ENCODE data around the gene CAMK1D.

Gene CAMK1D

DNA sequence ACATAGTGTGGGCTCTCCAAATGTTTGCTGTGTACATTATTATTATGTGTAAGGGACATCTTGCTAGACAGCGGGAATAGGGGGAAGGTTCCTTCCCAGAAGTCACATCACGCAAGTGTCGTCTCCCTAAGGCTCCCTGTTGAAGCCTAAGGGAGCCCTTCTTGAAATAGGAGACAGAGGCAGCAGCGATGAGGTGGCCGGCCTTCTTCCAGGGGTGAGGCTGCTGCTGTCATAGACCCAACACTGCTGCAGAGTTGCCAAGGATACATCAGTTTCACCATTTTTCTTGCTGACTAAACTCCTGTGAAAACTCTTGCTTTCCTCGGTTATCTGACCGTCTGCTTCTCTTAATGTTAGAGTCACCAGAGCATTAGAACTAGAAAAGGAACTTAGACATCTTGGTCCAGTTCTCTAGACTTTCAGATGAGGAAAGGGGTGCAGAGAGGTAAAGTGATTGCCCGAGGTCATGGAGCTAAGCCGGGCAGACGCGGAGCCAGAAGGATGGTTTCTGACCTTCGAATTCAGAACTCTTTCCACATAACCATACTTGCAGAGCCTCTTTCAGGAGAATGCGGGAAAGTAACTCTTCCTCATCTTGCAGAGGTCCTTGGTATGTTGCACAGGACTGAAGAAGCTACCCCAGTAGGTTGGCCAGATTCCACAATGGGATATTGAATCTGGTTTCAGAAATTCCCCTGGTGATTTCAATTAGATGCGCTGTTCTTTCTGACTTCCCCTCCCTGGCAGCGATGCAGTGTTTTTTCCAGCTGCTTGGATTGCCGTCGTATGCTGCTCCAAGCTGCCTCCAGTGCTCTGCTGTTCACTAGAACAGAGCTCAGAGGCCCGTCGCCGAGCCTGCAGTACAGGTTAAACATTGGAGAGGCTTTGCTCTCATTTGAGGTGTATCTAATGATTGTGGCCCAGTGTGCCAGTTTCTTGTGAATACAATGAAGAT lies 217.1 kb downstream of the CAMK1D start:
- peak; percentile 69 for DNase-seq

DNA sequence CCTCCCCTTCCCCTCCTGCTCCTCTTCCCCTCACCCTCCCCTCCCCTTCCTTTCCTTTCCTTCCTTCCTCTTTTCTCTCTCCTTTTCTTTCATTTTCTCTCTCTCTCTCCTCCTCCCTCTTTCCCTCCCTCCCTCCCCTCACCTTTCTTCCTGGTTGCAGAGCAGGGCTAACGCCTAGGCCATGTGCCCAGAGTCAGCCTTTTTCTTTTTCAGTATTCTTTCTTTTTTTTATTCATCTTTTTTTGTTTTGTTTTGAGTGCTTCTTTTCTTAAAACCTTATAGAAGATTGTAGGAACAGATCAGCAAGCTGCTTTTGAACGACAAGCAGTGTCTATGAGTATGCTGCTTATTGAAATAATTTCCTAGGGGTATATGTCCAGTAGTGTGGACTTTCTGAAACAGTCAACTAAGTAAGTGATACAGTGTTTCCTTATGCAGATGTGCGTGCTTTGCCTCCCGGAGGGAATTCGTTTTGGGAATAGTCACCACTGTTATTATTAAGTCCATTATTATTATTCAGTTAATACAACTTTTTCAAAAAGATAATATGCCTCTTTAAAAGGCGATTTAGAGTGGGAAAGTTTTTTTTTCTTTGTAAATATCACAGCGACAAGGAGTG lies 219.2 kb downstream of the CAMK1D start:
- DNase-seq = no peak

DNA sequence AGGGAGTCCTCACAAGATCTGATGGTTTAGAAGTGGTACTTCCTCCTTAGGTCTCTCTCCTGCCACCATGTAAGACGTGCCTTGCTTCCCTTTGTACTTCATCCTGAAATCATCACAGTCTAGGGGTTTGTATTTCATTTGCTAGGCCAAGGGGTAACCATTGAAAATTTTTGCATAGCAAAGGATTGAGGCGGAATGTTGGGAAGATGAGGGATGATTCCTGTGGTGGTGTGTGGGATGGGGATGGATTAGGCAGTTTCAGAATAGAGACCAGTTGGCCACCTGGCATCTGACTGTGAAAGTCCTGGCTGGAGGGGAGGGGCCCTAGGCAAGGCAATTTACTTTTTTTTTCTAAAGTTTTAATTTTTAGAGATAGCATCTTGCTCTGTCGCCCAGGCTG lies 222.9 kb downstream of the CAMK1D start:
- no peak for DNase-seq

DNA sequence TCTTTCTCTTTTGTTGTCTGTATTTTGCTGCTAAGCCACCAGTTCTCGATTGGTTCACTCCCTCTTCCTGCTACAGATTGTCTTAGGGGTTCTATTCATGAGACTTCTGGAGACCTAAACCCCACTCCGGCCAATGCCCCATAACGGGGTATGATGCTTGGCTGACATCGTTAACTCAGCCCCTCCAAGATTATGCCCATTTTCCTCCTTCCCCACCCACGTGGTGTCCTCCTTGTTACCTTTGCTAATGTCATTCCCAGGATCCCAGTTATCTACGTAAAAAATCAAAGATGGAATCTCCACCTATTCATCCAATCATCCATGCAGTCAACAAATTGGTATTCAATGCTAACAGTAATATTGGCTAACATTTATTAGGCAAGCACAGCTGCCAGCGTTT lies 228.3 kb downstream of the CAMK1D start:
- no peak for DNase-seq

DNA sequence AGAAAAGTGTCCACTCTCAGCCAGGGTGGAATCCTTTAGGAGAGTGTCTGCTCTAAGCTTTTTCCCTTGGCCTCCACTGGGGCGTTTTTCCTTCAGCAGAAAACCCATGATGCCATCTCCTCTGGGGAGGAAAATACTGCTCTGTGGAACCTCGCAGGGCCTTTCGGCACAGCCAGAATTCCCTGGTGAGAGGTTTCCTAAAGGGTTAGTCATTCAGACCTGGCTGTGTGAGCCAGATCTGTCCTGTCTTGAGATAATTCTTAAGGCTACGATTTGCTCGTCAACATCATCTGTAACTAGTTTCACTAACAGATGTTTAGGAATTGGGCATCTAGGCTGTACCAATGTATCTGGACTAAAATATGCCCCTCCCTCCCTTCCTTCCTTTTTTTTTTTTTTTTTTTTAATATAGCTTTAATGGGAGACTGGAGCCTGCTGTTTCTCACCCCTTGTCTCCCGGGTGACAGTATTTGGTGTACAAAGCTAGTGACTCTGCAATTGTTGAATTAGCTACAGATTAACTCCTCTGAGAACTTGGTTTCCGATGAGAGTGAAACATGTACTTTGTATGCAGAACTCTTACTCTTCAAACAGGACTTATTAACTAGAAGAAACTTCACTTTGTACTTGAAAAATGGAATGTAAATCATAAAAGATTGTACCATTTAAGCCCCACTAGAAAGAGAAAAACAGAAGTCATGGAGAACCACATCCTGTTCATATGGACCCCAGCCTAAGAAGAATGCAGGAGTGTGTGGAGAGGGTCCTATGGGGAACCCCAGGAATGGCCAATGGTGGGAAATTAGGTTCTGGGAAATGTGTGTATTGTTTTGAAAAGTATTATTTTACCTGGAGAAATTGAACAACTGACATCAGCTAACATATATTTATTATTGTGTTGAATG lies 230.9 kb downstream of the CAMK1D start:
- DNase-seq = peak; percentile 16

DNA sequence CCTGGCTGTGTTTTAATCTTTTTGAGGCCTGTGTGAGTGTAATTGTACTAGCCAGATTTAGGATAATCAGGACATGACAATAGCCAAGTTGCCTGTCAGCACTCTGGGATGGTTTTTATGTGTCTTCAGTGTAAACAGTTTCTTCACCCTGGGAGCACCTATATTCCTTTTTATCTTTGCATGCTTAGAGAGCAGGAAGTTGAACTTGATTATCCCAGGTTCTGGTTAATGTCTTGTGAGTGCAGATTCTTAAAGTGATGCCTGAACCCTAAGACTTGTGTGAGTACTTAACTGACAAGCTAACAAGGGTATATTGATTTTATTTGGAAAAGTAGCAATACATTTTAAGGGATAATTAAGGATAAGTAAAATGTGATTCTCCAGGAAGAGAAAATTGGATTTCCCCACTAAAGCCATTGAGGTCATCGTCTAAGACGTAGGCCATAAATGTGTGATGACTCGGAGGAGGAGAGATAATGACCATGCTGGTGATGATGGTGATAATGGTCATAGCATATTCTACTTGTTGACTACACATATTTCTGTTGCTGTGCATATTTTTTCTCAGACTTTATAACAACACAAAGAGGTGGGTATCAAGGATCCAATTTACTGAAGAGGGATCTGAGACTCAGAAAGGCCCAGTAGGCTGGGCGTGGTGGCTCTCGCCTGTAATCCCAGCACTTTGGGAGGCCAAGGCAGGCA lies 234.7 kb downstream of the CAMK1D start:
- DNase-seq = no peak

DNA sequence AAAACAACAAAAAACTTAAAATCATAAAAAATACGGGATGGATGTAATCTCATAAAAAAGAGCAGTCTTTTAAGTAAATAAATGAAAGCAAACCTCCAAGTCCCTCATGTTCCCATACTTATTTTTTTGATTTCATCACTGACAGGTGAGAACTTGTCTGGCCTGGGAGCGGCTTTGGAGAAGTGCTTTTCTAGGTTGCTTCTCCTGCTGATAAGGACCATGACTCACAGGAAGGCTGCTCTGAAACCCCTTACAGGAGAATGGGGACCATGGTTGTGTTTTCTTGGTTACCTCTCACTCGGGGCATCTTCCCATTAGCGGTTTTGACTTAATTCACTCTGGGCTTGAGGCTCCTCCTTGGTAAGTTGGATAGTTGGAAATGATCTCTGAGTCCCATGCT lies 237.4 kb downstream of the CAMK1D start:
- no peak for DNase-seq

DNA sequence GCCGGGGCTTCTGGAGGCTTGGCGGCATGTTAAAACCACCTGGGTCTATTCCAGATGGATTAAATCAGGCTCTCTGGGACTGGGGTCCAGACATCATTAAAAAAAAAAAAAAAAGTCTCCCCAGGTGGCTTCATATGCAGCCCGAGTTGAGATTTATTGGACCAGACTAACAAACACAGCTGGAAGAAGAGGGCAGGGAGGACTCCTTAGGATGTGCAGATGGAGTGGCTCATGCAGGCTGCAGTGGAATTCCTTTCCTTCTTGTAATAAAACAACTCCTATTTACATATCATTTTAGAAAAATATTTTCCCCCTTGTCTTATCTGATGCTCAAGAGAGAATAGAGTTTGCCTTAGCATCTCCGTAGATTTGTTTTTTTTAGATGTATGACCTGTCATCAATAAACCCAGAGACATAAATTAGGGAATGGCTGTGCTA lies 238.1 kb downstream of the CAMK1D start:
- peak; percentile 20 for DNase-seq

DNA sequence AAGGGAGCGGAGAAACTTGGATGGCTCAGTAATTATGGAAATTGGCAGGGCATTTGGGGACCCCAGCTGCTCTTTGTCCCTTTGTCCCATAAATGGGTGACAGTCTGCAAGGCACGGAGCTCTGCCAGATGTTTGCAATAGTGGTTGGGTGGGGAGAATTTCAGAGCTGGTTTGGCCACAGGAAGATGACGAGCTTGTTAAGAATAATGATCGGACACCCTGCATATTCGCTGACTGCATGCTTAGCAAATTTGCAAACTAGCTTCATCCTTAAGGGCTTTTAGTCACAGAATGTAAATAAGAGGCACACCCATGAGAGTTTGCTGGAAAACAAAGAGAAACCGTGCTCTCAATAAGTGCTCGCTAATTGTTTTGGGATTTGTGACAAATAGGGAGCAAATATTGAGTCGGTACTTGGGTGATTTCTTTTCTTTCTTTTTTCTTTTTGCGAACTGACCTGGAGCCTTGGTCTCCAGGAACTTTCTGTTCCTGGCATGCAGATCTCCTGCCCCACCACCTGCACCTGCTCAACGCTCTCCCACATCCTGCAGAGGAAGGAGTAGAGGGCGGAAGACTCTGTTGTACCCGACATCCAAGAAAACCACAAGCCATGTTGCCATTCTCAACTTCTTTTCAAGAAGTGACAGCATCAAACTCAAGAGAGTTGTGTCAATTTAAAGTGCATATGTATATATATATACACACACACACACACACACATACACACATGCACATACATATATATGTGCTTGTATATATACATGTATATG lies 238.9 kb downstream of the CAMK1D start:
- peak; percentile 19 for DNase-seq

DNA sequence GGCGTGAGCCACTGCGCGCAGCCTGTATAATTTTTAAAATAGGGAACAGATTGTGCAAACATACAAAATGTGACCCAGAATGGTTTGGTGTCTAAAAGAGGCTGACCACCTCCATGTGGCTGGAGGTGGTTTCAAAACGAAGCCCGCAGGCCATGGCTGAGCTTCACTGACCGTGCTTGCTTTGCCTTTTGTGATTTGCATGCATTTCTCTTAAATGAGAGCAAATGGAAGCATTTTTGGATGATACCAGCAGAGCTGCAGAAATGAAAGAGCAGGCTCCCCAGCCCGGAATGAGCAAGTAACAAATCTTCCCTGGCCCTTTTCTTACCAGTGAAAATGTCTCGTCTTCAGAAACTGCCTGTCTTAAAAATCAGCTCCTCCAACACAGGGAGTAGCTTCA lies 239.9 kb downstream of the CAMK1D start:
- DNase-seq = no peak

DNA sequence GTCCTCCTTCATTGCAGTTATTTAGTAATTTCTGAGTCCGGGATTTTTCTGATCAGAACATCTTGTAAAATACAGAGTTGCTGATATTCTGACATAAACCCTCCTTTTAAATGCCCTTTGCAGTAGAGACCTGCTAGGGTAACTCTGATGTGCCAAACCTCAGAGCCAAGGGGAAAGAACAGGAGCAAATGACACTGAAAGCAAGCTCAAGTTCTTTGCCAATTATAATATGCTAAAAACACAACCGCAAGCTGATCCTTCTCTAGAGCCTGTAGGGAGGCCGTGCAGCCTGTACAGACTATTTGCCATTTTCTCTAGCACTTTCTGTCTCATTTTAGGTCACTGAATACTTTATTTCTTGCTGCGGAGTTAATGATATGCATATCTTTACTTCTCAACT lies 240.4 kb downstream of the CAMK1D start:
- DNase-seq = no peak

DNA sequence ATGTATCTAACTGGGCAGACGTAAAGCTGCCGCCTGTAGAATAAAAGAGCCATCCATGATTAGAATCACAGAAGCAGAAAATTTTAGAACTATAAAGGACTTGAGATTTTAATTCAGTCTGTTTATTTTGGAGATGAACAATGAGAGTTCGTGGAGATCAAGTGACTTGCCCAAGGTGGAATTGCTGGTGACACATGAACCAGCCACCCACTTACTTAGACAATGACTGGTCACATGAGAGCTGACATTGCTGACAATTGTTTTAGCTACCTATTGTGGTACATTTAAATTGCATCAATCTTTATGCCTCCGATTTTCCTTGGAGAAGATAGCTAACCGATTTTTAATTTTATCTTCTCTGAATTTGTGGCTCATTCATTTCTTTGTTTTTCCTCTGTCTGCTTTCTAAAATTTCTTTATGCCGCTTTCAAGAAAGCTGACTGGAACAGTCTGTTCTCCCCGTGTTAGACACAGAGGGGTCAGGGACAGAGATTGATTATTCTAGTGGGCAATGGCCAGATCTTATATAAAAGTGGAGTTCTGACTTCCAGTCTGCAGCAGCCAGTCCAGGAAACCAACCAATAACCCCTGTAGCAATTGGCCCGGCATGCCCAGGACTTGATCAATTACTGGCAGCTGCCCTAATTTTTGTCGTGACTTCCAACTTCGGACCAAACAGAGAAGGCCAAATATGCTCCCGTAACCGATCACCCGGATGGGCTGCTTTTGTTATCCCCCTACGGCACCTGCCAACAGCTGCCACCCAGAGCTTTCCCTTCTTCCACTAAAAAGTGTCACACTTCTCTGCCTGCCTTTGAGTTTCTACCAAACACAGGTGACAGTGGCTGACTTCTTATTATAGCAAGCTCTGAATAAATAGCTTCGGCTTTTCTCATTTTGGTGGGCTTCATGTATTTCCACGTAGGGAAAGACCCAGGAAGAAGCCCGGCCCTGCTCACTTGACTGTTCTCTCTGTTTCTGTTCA lies 241.6 kb downstream of the CAMK1D start:
- DNase-seq = no peak

DNA sequence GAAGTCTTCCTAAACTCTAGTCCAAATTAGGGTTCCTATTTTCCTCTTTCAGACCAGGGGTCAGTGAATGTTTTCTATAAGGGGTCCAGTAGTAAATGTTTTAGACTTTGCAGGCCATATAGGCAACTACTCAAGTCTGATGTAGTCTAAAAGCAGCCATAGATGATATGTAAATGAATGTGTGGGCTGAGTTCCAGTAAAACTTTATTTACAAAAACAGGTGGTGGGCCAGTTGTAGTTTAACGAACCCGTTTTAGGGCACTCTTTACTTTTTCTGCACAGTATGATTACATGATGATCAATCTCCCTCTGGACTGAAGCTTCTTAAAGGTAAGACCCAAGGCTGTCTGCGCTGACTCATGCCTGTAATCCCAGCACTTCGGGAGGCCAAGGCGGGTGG lies 243.6 kb downstream of the CAMK1D start:
- no peak for DNase-seq

DNA sequence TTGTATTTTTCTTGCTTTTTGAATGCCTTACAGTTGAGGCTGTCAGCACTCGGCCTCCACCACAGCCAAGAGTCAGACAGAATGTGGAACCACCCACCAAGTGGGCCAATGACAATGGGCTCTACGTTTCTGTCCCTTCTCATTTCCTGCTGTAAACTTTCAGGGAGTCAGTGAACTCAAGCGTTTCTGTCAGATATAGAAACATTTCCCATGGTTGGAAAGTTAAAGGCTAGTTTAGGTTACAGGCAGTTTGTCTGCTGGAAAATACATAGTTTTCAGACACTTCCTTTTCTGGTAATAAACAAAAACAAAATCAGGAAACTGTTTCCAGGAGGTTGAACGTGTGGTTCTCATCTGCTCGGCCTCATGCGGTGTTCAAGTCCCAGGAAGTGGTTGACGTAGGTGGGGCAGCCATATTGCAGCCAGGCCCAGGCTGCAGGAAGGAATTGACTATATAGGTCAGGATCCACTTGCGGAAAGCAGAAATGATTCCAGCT lies 245.1 kb downstream of the CAMK1D start:
- DNase-seq = no peak

DNA sequence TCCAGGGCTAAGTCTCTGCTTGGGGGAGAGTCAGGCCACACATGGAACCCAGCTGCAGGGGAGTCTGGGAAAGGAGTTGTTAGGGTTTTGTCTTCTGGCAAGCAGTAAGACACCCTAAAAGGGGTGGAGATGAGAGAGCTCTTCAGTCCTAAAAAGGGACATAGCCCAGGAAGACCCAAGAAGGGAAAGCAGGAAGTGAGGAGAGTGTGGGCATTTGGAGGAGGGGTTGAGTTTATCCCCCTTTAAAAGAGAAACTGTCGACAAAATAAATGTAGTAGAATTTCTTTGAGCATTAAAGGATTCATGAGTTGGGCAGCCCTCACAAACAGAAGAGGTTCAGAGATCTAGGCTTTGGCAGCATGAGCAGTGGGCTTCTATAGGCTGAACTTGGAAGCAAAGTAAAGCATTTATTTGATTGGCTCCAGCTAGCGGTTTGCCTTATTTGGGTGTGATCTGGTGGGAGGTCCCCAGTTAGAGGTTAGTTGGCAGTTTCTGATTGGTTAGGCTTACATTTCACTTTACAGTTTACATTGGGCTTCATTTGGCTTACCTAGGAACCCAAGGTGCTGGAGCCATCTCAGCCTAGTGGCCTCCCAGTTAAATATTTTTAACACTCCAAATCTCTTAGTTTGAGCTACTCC lies 246.7 kb downstream of the CAMK1D start:
- no peak for DNase-seq

DNA sequence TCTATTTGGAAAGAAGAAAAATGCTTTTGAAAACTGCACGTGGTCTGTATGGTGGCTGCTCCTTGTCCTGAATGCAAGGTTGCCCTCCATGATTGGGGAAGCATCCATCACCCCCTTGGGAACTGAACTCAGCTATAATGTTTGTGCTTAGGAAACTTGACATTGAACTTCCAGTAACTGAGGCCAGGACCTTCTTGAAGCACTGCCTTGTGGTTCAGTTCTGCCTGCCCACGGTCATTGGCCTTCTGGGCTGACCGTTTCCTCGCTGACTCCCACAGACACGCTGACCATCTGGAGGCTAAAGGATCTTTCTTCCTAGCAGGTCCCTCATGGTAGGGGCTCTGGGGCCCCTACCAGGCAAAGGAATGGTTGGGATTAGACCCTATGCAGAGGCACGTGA lies 247.8 kb downstream of the CAMK1D start:
- DNase-seq = no peak

DNA sequence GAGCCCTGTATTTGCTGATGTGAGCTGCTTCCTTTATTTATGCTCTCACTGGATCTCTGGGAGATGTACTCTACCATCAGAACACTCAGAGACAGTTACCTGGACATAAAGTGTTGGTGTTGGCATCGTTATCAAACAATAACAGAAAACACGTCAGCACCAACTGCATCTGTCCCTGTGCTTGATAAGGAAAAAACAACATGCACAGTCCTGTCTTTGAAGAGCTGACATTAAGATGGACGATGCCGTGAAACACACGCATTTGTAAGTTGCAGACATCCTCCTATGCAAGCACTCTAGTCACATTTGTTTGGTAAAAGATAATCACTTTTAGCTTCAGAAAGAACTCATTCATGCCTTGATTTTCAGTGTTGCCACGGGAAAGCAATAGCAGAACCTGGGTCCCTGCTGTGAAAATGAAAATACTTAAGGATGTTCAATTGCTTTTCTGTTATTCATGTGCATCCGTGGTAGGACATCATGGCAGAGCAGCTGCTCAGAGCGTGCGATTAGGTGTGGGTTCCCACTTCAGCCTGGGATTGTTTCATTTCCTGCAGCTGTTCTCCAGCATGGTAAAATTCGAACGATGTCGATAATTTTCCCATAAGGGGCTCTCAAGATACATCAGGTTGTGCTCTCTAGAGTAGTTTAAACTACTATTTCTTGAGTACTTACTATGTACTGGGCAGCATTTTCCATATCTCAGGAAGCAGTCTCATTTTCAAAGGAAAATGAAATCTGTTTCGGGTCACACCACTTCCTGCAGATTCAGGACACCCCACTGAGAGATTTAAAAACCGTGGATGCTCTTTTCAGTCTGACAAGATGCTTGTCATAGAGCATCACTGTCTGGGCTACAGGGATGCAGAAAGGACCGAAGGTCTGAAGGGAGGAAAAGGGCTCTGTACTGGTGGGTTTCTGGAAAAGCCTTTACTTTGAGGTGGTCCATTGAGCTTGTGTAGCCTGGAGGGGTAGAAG lies 248.7 kb downstream of the CAMK1D start:
- DNase-seq = no peak

DNA sequence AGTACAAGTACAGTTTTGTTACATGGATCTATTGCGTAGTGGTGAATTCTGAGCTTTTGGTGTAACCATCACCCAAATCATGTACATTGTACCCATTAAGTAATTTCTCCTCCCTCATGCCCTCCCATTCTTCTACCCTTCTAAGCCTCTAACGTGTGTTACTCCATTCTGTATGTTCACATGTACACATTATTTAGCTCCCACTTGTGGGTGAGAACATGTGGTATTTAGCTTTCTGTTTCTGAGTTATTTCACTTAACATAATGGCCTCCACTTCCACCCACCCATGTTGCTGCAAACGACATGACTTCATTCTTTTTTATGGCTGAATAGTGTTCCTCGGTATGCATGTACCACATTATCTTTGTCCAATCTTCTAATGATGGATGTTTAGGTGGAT lies 251.3 kb downstream of the CAMK1D start:
- no peak for DNase-seq

DNA sequence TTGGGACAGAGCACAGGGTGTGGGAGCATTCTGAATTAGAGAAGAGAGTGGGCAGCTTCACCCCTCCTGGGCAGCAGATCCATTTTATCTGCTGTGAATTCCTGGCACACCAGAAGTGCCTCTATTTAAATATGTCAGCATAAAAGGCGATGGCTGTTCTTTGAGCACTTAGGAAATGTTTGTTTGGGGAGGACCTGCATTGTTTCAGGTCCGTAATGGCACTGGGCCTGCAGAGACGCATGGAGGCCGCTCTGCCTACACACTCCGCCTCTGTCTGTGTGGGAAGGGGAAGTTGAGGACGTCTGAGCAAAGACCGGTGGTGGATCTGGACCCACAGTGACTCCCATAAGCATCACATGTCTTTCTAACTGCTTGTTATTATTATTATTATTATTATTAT lies 253.2 kb downstream of the CAMK1D start:
- no peak for DNase-seq

Data from fibroblast of skin of right biceps (primary cell).